Activated T-cell treated with anti-CD3 and anti-CD28 coated beads, Interleukin-2, amount 50 U/mL, for 48 hours (primary cell): ENCODE data around the gene ADAMTS2.

Experiments
- DNase-seq, 2 experiments: peaks; one replicate each; pipeline ENCODE4 v3.0.0-alpha.2; 2020

The ADAMTS2 gene

DNA sequence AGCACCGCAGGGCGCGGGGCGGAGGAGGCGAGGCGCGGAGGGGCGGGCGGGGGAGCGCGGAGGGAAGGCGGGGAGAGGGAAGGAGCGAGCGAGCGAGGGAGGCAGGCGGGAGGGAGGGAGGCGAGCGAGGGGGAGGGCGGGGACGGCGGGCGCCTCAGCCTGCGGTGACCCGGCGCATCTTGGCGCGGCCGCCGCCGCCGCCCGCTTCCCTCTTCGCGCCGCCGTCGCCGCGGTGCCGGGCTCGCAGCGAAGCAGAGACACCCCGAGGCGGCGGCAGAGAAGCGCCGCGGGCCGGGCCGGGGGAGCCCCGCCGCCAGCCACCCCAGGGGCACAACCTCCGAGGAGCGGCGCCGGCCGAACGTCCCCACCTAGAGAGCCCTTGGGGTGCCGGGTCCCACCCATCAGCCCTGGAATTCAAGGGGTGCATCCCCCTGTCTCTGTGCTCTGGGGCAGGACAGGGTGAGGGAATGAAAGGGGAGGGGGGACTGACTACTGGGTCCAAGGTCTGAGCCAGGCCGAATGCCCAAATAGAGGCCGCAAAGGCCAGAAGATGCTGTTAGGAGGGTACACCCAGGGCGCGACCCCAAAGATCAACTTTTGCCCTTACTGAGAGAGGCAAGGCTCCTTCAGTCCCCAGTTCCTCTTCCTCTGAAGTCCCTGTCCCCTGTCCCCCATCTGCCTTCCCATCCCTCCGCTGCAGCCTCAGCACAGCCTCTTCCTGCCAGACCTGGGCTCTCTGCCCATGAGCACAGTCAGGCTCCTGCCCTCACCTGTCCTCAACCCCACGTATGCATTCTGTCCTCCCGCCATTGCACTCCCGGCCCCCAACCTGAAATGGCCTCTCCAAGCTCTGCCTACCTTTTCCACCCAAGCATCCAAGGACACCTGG, at the start of gene ADAMTS2:
Gene ADAMTS2, minus strand, starts transcription at position 29 of the 889 bp plus-strand sequence. CDS start 133 bp downstream, outside the sequence.
- peak; percentile 20 to 22 for DNase-seq

DNA sequence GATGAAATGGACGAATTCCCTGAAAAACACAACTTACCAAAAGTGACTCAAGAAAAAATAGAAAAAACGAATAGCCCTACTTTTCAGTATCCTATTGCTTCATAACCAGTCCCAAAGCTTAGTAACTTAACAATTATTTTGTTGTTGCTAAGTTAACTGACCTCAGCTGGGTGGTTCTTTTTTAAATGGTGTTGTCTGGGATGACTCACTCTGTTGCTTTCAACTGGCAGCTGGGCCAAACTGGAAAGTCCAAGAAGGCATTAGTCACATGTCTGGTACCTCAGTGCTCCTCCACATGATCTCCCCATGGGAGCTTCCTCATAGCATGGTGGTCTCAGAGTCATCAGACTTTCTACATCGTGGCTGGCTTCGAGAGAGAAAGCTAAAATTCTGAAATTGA, 47.8 kb upstream of the ADAMTS2 start:
- no peak for DNase-seq

DNA sequence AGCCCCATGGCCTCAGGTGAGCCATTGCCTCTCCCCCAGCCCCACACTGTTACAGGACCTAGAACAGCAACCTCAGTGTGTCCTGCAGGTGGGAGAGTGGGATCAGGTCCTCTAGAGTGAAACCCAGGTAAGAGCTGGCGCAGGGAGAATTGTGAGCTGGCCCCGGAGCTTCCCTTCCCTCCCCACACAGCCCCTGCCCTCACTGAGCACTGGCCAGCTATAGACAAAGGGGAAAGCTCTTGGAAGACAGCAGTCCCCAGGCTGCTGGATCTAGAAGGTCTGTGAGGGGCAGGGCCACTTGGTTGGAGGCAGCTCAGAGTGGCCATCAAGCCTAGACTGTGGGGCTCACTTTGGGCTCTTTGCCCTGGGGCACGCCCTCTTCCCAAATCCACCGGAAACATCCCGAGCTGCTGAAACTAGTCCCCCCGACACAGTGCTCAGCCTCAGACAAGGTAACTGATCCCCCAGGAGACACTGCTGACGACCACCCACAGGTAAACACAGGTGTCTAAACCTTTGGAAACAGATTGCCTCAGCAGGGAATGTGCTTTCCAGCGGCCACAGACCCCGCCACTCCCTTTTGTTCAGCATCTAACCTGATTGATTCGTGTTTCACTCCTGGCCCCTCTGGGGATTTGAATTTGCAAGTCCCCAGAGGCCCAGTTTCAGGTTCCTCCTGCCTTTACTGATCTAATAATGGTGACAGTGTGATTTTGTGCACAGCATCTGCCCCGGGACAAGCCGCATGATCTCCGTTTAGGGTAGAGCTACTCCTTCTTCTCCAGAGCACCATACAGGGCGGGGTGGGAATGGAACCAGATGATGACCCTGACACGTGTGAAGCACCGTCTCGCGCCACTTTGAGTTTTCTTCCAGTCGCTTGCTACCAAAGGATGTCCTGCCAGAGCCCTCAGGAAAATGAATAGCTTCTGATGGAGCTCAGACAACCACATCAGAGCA, 42.2 kb upstream of the ADAMTS2 start:
- DNase-seq, result no peak

DNA sequence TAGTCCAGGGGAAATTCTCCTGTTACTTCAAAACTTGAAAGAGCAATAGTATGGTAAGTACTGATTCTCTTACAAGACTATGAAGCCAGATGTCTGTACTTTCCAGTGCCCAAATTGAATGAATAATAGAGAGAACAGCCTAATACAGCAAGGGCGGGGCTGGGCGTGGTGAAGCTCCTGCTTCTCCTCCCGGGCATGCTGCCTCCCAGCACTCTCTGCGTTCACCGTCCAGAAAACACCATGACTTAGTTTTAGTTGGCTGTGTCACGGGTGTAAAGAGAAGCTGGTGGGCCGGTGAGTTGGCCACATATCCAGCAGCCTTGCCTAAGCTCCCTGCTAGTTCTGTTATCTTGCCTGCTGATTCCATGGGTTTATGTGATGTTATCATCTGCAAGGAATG, 40.7 kb upstream of the ADAMTS2 start:
- DNase-seq, result no peak

DNA sequence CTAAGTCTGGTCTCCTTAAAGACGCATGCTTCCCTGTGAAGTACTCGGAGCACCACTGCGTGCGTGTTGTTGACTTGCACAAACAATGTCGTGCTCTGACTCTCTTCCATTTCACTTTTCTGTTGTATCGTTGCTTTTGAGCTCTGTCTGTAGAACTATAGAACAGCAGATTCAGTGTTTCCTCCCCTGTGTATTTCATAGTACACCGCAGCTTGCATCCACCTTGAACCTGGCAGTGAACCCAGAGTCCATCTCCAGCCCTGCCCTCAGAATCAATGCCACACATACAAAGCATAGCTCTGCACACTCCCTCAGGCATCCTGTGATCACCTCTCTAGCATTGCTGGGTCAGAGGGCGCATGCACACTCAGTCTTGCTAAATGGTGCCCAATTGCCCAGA, 37.2 kb upstream of the ADAMTS2 start:
- no peak for DNase-seq

DNA sequence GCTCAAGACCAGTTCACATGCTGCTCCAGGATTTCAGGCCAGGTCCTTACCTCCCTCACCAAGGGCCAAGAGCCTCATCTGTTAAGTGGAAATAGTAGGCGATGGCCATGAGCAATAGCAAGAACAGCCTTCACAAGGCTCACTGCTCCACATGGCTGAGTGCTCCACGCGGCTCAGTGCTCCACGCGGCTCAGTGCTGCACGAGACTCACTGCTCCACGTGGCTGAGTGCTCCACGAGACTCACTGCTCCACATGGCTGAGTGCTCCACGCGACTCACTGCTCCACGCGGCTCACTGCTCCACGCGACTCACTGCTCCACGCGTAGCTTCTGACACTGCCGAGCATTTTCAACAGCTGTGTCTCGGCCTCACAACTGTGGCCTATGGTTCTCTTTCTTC, 36.4 kb upstream of the ADAMTS2 start:
- DNase-seq, result no peak

DNA sequence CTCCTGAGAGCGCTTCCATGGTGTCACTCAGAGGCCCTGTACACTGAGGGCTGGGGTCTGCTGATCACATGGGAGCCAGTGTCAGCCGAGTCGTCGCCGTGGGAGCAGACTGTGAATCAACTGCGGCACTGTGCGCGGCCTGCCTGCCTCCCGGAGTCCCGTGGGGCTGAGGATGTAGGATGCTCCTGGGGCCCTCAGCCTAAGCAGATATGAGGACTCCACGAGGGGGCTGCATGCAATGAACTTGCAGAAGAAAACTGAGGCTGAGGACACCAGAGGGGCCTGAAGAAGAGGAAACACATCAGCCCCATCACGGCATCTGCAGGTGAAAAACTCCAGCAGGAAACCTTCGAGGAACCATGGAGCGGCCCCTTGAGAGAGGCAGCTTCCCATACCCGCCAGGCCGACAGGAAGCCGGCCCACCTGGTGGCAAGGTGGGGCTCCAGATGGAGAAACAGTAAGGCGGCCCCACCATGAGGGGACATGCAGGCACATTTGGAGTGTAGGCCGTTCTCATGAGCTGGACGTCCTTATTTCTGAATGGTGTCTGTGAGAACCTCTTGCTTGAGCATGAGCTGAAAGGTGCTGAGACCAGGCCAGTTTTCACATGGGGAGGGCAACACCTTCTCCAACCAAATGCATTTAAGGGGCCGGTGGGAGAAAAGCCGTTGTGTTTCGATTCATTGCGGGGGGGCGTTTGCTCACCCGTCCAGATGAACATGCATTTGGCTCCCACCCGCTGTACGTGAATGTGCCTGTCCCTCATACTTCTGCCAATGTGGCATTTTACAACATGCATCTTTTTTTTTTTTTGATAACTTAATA, 35.2 kb upstream of the ADAMTS2 start:
- no peak for DNase-seq

DNA sequence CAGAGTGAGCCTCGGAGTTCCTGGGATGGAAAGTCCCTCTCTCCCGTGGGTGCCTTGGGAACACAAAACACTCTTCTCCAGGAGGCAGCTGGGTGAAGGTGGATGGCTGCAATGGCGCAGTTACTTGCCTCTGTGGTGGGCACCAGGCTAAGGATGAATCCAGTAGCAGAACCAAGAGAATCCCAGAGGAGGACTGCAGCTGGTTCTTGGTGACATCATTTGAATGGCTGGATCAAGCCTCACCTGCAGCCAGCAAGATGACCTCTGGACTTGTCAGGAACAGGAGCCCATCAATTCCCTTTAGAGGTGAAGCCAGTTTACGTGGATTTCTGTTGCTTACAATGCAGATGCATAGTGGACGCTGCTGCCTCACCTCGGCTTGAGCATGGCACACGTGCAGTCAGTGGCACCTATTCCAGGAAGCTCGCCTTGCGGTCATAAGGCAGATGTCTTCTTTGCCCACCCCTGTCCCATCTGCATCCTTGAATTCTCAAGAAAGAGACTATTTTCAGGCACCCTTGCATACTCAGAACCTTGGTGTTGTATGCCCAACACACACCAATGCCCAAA, 34.1 kb upstream of the ADAMTS2 start:
- no peak for DNase-seq

DNA sequence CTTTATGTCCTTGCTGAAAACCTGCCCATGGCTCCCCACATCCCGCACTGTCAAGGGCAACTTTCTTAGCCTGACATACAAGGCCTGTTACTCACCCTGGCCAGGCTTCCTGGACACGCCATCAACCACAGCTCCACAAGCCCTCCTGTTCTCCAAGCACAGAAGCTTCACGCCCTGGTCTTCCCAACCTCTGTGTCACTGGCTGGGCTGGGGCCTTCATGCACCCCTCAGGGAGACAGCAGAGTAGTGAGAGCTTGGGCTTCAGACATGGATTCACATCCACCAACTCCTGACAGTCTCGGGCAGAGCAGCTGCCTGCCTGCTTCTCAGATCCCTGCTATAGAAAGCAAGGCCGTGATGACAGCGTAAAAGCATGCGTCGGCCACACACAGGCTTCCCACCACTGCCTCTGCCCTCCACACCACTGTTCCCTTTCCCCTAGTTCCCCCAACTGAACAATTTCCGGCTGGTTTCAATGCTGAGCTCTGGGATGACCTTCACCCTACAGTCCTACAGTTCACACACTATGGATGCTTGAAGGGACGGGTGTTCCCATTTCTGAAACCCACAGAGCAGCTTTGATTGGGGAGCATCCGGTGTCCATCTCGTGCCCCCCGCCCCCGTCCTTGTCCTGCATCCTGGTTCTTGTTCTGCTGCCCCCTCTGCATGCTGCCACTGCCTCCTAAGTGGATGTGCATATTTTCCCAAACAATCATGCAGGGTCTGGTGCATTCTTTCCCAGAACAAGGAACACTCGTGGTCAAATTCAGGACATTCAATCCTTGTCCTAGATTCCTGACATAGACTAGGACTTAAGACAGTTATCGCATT, 33.4 kb upstream of the ADAMTS2 start:
- DNase-seq, result no peak

DNA sequence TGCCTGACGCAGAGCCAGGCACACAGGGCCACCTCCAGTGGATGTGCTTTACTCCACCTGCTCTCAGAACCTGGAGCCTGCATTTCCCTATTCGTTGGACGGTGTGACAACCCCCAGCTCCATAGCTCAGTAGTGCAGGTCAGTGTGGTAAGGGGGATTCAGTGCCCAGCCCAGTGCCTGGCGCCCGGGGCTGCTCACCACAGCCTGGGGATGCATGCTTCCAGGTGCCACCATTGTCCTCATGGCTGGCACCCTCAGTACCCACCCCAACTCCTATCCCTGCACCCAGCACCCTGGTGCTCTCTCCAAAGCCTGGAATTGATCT, 32.8 kb upstream of the ADAMTS2 start:
- no peak for DNase-seq

DNA sequence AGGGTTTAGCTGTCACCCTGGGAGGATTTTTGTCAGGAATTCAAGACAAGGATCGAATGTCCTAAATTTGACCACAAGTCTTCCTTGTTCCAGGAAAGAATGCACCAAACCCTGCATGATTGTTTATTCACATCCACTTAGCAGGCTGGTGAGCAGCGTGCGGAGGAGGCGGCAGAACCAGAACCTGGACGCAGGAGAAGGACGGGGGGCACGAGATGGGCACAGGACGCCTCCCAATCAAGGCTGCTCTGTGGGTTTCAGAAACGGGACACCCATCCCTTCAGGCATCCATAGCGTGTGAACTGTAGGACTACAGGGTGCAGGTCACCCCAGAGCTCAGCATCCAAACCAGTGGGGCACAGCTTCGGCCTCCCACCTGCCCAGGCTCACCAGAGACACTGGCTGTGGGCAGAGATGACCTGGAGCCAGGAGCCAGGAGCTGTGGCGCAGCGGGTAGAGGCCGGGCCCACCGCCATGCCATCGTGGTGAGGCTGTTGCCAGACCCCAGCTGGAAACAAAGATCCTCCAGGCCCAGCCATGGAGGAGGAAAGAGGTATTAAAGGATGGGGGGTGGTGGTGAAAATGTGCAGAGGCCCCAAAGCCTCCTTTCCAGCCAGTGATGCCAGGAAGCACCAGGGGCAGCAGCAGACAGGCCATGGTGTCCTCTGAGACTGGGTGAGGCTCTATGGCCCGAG, 32.3 kb upstream of the ADAMTS2 start:
- no peak for DNase-seq

DNA sequence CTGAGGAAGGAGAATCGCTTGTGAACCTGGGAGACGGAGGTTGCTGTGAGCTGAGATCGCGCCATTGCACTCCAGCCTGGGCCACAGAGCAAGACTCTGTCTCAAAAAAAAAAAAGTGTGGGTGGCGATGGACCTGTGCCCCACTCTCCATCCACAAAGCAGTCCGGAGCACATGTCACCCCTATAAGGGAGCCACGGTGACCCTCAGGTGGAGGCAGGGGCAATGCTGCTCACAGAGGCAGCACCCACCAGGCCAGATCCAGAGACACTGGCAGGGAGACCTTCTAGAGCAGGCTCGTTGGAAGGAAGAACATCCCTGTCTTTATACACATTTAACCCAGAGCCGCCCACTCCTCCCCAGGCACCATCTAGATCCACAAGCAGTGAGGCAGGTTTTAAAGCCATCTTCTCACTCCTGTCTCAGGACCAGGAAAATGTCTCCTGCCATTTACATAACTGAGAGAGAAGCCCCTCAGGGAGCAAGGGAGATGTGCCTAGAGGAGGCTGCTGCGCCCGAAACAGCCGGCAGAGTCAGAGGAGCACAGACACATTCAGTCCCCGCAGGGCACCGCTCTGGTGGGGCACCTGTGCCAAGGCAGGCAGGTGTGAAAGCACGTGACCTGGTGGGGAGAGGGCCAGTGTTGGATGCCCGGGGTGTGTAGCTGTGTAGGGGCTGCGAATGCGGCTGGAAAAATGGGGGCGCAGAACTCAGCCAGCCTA, 31.6 kb upstream of the ADAMTS2 start:
- no peak for DNase-seq

DNA sequence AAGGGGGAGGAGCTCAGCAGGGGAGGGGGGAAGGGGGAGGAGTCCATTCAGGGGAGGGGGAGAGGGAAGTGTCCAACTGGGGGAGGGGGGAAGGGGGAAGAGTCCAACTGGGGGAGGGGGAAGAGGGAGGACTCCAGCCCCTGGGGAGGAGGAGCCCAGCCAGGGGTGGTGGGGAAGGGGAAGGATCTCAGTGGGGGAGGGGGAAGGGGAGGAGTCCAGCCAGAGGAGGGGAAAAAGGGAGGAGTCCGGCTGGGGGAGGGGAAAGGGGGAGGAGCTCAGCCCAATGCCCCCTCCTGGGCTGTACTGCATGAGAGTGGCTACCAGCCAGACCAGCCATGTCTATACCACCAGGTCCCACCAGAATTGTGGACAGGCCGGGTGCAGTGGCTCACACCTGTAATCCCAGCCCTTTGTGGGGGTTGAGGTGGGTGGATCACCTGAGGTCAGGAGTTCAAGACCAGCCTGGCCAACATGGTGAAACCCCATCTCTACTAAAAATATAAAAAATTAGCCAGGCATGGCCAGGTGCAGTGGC, 30.6 kb upstream of the ADAMTS2 start:
- DNase-seq, result no peak

DNA sequence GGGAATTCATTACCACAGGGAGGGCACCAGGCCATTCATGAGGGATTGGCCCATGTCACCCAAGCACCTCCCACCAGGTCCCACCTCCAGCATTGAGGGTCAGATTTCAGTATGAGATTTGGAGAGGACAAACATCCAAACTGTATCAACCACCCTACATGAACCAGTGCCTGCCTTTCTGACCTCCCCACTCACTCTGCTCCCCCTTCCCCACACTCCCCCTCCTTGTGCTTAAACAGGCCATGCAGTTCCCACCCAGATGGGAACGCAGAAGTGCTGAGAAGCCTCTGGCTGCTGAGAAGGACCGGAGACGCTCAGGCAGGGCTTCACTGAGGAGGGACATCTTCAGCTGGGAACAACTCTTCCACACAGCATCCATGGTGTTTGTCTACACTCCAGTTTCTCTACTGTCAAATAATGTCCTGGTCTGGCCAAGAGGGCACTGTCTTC, 30.0 kb upstream of the ADAMTS2 start:
- no peak for DNase-seq

DNA sequence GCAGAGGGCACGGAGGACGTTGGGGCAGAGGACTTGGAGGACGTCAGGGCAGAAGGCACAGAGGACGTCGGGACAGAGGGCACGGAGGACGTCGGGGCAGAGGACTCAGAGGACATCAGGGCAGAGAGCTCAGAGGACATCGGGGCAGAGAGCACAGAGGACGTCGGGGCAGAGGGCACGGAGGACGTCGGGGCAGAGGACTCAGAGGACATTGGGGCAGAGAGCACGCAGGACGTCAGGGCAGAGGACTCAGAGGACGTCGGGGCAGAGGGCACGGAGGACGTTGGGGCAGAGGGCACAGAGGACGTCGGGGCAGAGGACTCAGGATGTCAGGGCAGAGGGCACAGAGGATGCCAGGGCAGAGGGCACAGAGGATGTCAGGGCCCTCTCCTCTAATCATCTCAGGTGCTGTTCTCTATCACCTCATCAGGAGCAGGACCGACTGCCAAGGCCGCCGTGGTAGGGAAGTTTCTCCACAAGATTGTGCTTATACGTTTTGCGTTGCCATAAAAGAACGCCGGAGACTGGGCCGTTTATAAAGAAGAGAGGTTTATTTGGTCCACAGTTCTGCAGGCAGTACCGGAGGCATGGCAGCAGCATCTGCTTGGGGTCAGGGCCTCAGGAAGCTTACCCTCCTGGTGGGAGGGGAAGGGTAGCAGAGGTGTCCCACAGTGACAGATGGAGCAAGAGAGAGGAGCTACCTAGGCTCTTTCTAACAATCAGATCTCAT, 29.4 kb upstream of the ADAMTS2 start:
- DNase-seq, result no peak

DNA sequence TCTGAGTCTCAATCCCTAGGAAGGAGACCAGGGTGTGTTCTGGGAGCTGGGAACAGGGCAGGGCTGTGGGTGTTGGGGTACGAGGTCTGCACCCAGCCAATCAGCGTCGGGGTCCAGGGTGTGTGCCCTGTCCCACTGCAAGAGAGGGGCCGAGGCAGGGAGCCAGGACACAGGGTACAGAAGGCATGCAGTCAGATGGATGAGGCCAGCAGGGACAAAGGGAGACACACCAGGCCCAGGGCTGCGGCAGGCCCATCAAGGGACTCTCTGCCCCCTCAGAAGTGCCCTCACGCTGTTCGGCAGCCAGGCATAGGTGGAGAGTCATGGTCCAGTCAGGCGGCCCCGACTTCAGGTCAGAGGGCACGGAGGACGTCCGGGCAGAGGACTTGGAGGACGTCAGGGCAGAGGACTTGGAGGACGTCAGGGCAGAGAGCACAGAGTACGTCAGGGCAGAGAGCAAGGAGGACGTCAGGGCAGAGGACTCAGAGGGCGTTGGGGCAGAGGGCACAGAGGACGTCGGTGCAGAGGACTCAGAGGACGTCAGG, 28.8 kb upstream of the ADAMTS2 start:
- DNase-seq, result no peak

DNA sequence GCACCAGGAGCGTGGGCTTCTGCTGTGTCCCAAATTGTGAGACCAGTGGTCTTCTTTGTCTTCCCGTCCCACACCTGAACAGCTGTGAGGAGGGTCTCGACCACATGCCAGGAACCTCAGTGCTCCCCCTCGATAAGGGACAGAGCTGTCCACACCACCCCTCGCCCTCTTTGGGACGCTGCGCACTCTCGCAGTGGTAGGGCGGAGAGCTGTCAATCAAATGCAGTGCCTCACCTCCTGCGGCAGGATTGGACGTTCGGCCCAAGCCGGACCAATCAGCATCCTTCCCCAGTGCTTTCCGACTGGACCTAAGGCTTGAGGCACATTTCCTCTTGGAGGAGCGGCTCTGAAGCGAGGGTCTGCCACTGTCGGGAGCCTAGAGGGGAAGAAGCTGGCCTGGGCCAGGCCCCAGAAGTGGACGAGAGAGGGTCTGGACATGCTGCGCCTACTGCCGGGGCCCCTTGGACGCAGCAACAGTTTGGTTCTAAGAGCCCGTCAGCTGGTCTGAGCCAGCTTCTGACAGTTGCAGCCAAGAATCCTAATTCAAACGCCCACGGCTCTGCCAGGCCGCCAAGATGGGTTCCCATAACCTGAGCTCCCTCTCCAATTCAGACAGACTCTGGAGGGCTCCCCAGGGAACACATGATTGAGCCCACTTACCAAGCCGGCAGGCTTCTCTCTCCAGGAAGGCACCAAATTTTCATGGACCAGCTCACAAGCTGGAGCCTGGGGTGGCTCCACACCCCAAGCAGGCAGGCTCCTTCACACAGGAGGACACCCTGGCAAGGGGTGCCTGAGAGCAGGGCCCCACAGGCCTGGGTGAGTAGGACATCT, 28.1 kb upstream of the ADAMTS2 start:
- no peak for DNase-seq
